IPS DF 19.7 (cell line): ENCODE results near the gene TNFSF9.

Experiments used
- DNase-seq: peaks from one replicate; pipeline ENCODE4 v3.0.0-alpha.2; 2013; ENCODE audit warnings: low read depth, low spot score

TNFSF9 gene

DNA sequence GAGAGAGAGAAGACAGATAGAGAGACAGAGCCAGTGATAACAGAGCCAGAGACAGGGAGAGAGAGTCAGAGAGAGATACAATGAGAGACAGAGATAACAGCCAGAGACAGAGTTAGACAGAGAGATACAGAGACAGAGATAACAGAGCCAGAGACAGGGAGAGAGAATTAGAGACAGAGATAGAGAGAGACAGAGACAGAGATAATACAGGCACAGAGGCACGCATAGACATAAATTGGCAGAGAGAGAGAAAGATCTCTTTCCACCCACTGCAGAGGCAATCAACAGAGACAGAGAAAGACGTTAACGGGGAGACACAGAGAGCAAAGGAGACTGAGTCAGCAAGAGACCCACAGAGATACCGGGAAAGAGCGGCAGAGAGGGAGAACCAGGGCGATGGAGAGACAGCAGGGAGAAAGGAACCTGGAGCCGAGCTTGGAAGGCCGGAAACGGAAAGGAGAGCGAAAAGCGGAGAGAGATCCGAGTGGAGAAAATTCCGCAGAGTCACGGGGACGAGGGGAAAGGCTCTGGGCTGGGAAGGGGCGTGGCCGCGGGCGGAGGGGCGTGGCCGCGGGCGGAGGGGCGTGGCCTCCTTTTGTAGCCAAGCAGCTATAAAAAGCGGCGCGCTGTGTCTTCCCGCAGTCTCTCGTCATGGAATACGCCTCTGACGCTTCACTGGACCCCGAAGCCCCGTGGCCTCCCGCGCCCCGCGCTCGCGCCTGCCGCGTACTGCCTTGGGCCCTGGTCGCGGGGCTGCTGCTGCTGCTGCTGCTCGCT, at the start of gene TNFSF9:
TNFSF9 (plus strand) TSS at position 641 of the 777 bp plus-strand sequence; CDS start at position 652, 11 bp downstream.
- DNase-seq, result no peak

DNA sequence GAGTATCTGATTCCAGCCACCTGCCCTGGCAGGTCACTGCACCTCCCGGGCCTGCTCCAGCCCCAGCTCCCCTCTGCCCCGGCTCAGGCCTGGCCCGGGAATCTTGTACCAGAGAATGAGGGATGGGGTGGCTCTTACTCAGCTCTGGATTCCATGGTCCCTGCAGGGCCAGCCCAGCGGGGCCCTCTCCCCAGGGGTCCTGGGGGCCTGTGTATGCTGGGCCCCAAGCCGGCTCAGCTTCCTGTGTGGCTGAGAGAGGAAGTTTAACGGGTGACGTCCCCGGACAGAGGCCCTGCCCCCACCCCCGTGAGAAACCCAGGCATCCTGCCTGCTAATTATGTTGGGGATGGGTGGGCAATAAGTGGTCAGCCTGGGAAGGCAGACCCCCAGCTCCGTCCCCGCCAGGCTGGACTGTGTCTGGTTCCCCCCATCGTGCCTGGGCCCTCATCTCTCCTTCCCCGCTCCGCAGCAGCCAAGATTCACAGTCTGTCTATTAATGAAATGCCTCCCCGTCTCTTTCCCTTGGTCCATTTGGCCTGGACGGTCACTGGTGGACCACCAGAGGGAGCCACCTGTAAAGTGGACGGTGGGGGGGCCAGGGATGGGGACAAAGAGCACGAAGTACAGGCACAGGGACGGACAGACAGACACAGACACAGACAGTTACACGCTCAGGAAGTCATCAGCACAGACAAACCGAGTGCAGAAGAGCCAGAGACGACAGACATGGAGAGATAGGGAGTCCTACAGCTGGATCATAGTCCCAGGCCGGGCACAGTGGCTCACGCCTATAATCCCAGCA, 49.1 kb upstream of the TNFSF9 start, which contains the start of gene DENND1C:
DENND1C (minus strand) TSS at position 247 of the 802 bp plus-strand sequence; CDS start at position 155, 92 bp downstream.
- no peak for DNase-seq

GRCh38 chr19:6482343-6482686, 48.5 kb upstream of the TNFSF9 start:
- DNase-seq, result no peak

DNA sequence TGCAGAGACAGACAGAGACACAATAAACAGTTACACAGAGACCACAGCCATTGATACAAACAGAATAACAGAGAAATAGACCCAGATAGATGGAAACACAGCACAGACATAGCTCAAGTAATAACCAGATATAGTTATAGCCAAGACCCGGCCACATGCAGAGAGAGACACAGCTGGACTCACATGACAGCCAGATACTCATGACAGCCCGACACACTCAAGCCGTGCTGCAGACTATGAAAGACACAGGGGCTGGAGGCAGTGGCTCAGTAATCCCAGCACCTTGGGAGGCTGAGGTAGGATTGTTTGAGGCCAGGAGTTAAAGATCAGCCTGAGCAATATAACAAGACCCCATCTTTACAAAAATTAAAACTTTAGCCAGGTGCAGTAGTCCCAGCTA, 47.6 kb upstream of the TNFSF9 start:
- no peak for DNase-seq

DNA sequence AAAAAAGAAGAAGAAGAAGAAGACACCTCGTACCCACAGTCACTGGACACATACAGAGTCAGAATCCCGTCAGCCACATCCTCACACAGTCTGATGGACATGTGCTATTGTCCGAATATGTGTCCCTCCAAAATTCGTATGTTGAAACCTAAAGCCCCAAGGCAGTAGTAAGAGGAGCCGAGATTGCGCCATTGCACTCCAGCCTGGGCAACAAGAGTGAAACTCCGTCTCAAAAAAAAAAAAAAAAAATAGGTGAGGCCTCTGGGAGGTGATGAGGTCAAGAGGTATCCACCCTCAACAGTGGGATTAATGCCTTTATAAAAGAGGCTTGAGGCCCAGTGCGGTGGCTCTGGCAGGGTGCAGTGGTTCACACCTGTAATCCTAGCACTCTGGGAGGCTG, 46.6 kb upstream of the TNFSF9 start:
- DNase-seq, result no peak

DNA sequence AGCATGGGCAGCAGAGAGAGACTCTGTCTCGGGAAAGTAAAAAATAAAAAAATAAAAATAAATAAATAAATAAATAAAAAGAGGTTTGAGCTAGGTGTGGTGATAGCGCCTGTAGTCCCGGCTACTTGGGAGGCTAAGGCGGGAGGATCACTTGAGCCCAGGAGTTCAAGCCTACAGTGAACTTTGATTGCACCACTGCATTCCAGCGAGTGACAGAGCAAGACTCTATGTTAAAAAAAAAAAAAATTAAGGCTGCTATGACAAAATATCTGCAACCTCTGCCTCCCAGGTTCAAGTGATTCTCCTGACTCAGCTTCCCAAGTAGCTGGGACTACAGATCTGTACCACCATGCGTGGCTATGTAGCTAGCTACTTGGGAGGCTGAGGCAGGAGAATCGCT, 46.0 kb upstream of the TNFSF9 start:
- no peak for DNase-seq

- no peak for DNase-seq
Measured at GRCh38 chr19:6489278-6490061, 41.4 kb upstream of the TNFSF9 start.

GRCh38 chr19:6490134-6490533, 40.7 kb upstream of the TNFSF9 start:
- DNase-seq, result no peak

DNA sequence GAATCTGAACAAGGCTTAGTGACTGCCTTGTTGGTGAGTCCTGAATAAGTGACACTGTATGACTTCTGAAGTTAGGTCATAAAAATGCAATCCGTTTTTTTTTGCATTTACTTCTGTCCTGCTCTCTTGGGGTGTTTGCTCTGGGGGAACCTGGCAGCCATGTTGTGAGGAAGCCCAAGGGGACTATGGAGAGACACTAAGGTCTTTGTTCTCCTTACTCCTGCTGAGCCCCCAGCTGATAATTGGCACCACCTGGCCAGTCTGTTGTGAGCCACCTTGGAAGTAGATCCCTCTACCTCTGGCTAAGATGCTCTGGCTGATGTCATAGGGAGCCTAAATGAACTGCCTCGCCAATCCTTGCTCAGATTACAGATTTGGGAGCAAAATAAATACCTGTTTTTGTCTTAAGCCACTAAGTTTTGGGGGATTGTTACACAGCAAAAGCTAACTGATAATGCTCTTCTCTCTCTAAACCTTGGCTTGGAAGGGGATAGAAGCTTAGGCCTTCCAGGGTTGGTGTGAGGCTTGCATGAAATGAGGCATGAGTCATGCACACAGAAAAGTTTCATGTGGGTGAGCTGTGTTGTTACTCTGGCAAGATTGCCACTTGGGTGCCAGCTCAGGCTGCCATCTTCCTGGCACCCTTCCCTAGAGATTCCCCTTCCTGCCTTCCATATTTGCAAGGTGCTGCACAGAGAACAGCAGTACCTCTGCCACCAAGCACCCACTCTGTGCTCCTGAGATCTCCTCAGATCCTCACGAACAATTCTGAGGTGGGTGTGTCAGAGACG, 38.8 kb upstream of the TNFSF9 start:
- no peak for DNase-seq

- DNase-seq, result no peak
Measured at GRCh38 chr19:6494438-6495036, 36.3 kb upstream of the TNFSF9 start.

- no peak for DNase-seq
Measured at GRCh38 chr19:6495947-6496346, 34.9 kb upstream of the TNFSF9 start.

GRCh38 chr19:6498294-6499036, 32.4 kb upstream of the TNFSF9 start:
- no peak for DNase-seq

- DNase-seq, result no peak
Measured at GRCh38 chr19:6499052-6499790, 31.6 kb upstream of the TNFSF9 start.

DNA sequence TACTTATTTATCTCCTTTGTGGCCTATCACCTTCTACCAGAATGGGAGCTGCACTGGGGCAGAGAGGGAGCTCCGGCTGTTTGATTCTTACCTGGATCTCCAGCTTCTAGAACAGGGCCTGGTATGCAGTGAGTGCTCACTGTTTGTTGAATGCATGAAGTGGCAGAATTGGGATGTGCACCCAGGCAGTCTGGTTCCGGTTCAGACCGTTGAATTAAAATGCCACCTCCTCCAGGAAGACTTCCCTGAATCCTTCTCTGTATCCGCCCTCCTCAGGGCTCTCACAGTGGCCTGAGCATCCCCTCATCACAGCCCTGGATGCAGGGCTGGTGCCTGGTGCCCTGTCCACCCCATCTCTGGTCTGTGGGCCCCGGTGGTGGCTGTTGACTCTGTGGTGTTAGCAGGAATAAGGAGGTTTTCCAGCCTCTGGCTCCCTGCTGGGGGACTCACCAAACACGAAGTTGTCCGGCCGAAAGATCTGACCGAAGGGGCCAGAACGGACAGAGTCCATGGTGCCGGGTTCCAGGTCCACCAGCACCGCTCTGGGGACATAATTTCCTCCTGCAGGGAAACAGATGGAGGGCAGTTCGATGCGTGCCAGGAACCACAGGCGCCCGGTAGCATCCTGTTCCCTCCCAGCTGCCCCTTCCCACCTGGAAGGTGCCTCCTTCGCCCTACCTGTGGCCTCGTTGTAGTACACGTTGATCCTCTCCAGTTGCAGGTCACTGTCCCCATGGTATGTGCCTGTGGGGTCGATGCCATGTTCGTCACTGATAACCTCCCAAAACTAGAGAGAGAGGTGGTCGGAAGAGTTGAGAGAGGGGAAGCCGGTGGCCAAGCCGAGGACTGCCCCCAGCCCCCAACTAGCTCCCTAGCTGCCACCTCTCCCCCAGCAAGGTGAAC, 29.7 kb upstream of the TNFSF9 start:
- DNase-seq, result no peak

GRCh38 chr19:6501740-6502648, 28.8 kb upstream of the TNFSF9 start, which contains the start of gene TUBB4A:
TUBB4A (minus strand) TSS chr19:6502309; CDS start chr19:6502212, 97 bp downstream.
- no peak for DNase-seq

- DNase-seq, result no peak
Measured at GRCh38 chr19:6503407-6504201, 27.2 kb upstream of the TNFSF9 start.
